GM23248 (cell line): ENCODE results near the gene HDAC4.

Experiments used
- EZH2 ChIP-seq: fragments of 200-600 bp; sonication (generic); IDR thresholded peaks from 2 replicates; pipeline ENCODE4 v1.6.1; 2018; ENCODE audit warnings: antibody characterized with exemption, mild to moderate bottlenecking; ENCODE audit not compliant: insufficient read depth, poor library complexity, severe bottlenecking
- EZH2phosphoT487 ChIP-seq: fragments of 200-600 bp; sonication (generic); IDR thresholded peaks from 2 replicates; pipeline ENCODE4 v1.6.1; 2018; ENCODE audit warnings: antibody characterized with exemption, moderate library complexity, mild to moderate bottlenecking, low read depth; ENCODE audit not compliant: insufficient read depth

GRCh38 chr2:239222312-239222660, 178.5 kb downstream of the HDAC4 start:
- TF ChIP-seq EZH2, result no peak
- no peak for TF ChIP-seq EZH2phosphoT487
